Ishikawa (cell line): ENCODE measurements around the gene KCND3.

ENCODE experiments used
- CEBPB ChIP-seq: IDR thresholded peaks from 2 replicates; pipeline ENCODE4 v1.6.1; 2012
- CREB1 ChIP-seq: IDR thresholded peaks from 2 replicates; pipeline ENCODE4 v1.6.1; 2012; ENCODE audit warnings: low read depth
- EP300 ChIP-seq: IDR thresholded peaks from 2 replicates; pipeline ENCODE4 v1.6.1; 2012; ENCODE audit warnings: borderline replicate concordance
- FOXM1 ChIP-seq: IDR thresholded peaks from 2 replicates; pipeline ENCODE4 v1.6.1; 2012; ENCODE audit warnings: low read depth, borderline replicate concordance
- RAD21 ChIP-seq: IDR thresholded peaks from 2 replicates; pipeline ENCODE4 v1.6.1; 2012; ENCODE audit warnings: low read depth
- TAF1 ChIP-seq: IDR thresholded peaks from 2 replicates; pipeline ENCODE4 v1.6.1; 2012; ENCODE audit warnings: low read depth, mild to moderate bottlenecking
- TF ChIP-seq, protein P1 (sequence below): IDR thresholded peaks from 2 replicates; pipeline ENCODE4 v1.6.1; 2012
- TF ChIP-seq, protein P2 (sequence below): IDR thresholded peaks from 2 replicates; pipeline ENCODE4 v1.6.1; 2012; ENCODE audit warnings: low read depth, mild to moderate bottlenecking

DNA sequence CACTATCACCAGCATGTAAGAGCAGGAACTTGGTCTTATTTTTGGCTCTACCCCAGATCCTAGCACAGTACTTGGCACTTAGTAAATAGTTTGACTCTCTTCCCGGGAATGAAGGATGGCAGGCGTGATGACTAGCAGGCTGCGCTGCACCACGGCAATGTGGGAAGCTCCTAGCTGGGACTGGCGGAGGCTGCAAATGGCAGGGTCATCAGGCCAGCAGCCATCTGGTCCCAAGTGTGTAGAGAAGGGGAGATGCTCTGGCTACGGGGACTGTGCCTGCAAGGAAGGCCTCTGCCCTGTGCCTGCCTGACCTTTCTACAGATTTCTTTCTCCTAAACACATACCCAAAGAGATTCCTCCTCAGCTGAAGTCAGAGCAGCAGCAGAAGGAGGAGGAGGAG, 95.0 kb downstream of the KCND3 start:
- TF ChIP-seq, protein P1, sequence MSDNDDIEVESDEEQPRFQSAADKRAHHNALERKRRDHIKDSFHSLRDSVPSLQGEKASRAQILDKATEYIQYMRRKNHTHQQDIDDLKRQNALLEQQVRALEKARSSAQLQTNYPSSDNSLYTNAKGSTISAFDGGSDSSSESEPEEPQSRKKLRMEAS = no peak
- TF ChIP-seq FOXM1 (no peak), TAF1 (no peak), CREB1 (no peak), EP300 (no peak), CEBPB (no peak), RAD21 (no peak)
- TF ChIP-seq, protein P2, sequence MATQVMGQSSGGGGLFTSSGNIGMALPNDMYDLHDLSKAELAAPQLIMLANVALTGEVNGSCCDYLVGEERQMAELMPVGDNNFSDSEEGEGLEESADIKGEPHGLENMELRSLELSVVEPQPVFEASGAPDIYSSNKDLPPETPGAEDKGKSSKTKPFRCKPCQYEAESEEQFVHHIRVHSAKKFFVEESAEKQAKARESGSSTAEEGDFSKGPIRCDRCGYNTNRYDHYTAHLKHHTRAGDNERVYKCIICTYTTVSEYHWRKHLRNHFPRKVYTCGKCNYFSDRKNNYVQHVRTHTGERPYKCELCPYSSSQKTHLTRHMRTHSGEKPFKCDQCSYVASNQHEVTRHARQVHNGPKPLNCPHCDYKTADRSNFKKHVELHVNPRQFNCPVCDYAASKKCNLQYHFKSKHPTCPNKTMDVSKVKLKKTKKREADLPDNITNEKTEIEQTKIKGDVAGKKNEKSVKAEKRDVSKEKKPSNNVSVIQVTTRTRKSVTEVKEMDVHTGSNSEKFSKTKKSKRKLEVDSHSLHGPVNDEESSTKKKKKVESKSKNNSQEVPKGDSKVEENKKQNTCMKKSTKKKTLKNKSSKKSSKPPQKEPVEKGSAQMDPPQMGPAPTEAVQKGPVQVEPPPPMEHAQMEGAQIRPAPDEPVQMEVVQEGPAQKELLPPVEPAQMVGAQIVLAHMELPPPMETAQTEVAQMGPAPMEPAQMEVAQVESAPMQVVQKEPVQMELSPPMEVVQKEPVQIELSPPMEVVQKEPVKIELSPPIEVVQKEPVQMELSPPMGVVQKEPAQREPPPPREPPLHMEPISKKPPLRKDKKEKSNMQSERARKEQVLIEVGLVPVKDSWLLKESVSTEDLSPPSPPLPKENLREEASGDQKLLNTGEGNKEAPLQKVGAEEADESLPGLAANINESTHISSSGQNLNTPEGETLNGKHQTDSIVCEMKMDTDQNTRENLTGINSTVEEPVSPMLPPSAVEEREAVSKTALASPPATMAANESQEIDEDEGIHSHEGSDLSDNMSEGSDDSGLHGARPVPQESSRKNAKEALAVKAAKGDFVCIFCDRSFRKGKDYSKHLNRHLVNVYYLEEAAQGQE = no peak
